Measurements from ENCODE around the gene MRGPRX3. TPM values are rescaled to one million over a fixed set of nuclear protein-coding genes. Genes with fewer than 3 reads are reported as not detected.

The MRGPRX3 gene
- total RNA-seq, 1 donor from 2014 or later: 0.40 TPM

GRCh38 chr11:18168372-18168771 is 36.0 kb downstream of the MRGPRX3 start:
- DNase-seq (ENCODE audit: low read depth in 2 of 2): no peak

GRCh38 chr11:18171377-18172000 is 39.1 kb downstream of the MRGPRX3 start:
- peak; percentile 9 to 41 for DNase-seq (ENCODE audit: low read depth in 2 of 2)

GRCh38 chr11:18172666-18173065 is 40.3 kb downstream of the MRGPRX3 start, which contains the start of gene MRGPRX4:
Gene MRGPRX4 (plus strand): TSS chr11:18172837. CDS start chr11:18173257, 420 bp downstream.
- peak in 1 of 2 donors; percentile 44 for DNase-seq (ENCODE audit: low read depth in 2 of 2)

GRCh38 chr11:18173225-18173866 is 41.0 kb downstream of the MRGPRX3 start:
- DNase-seq (ENCODE audit: low read depth in 2 of 2): no peak

Other genes with a start within 250 kb of the MRGPRX3 start
- 15.9 and 20.0 TPM in 2 replicates for gene SERGEF, start 119.5 kb upstream of the MRGPRX3 start, total RNA-seq
- gene TPH1, start 86.3 kb upstream of the MRGPRX3 start, total RNA-seq: under 0.01 TPM in 1 of 2 replicates, not detected in the other
- gene SAAL1, start 26.5 kb upstream of the MRGPRX3 start, total RNA-seq: 12.7 and 17.7 TPM in 2 replicates
- gene MRGPRX4, start 40.3 kb downstream of the MRGPRX3 start, total RNA-seq: 0.79 and 0.87 TPM in 2 replicates
- not detected in 2 replicates for gene SAA4, start 104.2 kb downstream of the MRGPRX3 start, total RNA-seq
- gene SAA2, start 116.1 kb downstream of the MRGPRX3 start, total RNA-seq: not detected in 2 replicates
- gene SAA1, start 133.7 kb downstream of the MRGPRX3 start, total RNA-seq: not detected in 2 replicates
- 16.6 and 28.2 TPM in 2 replicates for gene HPS5, start 189.6 kb downstream of the MRGPRX3 start, total RNA-seq
- 41.0 and 45.8 TPM in 2 replicates for gene GTF2H1, start 190.0 kb downstream of the MRGPRX3 start, total RNA-seq